CD14-positive monocyte (primary cell): ENCODE measurements around the gene BUD31. TPM values are rescaled to one million over a fixed set of nuclear protein-coding genes. Genes with fewer than 3 reads are reported as not detected.

ENCODE experiments used
- DNase-seq, 3 donors: peaks; one replicate each; pipeline ENCODE4 v3.0.0-alpha.2; 2011 to 2022
- H2AFZ ChIP-seq: 2 replicates; pipeline ENCODE4 v1.6.0; 2012; ENCODE audit warnings: mild to moderate bottlenecking, low read depth, low read length, inconsistent platforms; ENCODE audit not compliant: insufficient read depth, poor library complexity, severe bottlenecking
- H3K27ac ChIP-seq, 2 donors: 1 replicate in 1 of 2; 2 replicates in 1 of 2; pipeline ENCODE4 v1.5.1; 2012 to 2013; ENCODE audit warnings: low read length in 2 of 2, control low read depth in 1 of 2, inconsistent platforms in 1 of 2, low read depth in 1 of 2, mild to moderate bottlenecking in 1 of 2
- H3K27me3 ChIP-seq, 2 donors: one replicate each; pipeline versions ENCODE4 v1.6.0 to v1.6.1; 2011 to 2013; ENCODE audit warnings: low read length in 2 of 2; ENCODE audit not compliant: control insufficient read depth in 2 of 2, insufficient read depth in 2 of 2
- H3K36me3 ChIP-seq, 2 donors: replicated peaks in 1 of 2; 1 replicate in 1 of 2; 2 replicates in 1 of 2; pipeline versions ENCODE4 v1.5.1 to v1.6.1; 2012 to 2013; ENCODE audit warnings: low read length in 2 of 2, control low read depth in 1 of 2, inconsistent platforms in 1 of 2, mild to moderate bottlenecking in 1 of 2; ENCODE audit not compliant: insufficient read depth in 2 of 2, control insufficient read depth in 1 of 2
- H3K4me1 ChIP-seq, 2 donors: 1 replicate in 1 of 2; 2 replicates in 1 of 2; pipeline versions ENCODE4 v1.5.1 to v1.6.1; 2012 to 2013; ENCODE audit warnings: low read length in 2 of 2, control low read depth in 1 of 2, inconsistent platforms in 1 of 2, mild to moderate bottlenecking in 1 of 2, moderate library complexity in 1 of 2; ENCODE audit not compliant: insufficient read depth in 2 of 2, control insufficient read depth in 1 of 2
- H3K4me2 ChIP-seq: replicated peaks from 2 replicates; pipeline ENCODE3; 2012; ENCODE audit warnings: low read length, moderate library complexity, mild to moderate bottlenecking; ENCODE audit not compliant: poor library complexity, severe bottlenecking; ENCODE audit errors: extremely low read depth
- H3K4me3 ChIP-seq, 3 experiments: fragments of 200-600 bp in 1 of 3; sonication (generic) in 1 of 3; replicated peaks in 1 of 3; 1 replicate in 2 of 3; 2 replicates in 1 of 3; pipeline ENCODE4 v1.5.1; 2011 to 2013; ENCODE audit warnings: low read length in 3 of 3, mild to moderate bottlenecking in 3 of 3, control low read depth in 2 of 3, low read depth in 2 of 3, inconsistent platforms in 1 of 3, moderate library complexity in 1 of 3
- H3K79me2 ChIP-seq: 2 replicates; pipeline ENCODE4 v1.6.0; 2012; ENCODE audit warnings: mild to moderate bottlenecking, control low read depth, inconsistent platforms, low read length, moderate library complexity; ENCODE audit not compliant: insufficient read depth
- H3K9ac ChIP-seq: 2 replicates; pipeline ENCODE4 v1.6.0; 2017; ENCODE audit warnings: low read length, mild to moderate bottlenecking; ENCODE audit not compliant: insufficient read depth, poor library complexity, severe bottlenecking
- H3K9me3 ChIP-seq, 2 donors: replicated peaks in 1 of 2; 1 replicate in 1 of 2; 2 replicates in 1 of 2; pipeline versions ENCODE4 v1.5.1 to v1.6.1; 2012 to 2013; ENCODE audit warnings: low read length in 2 of 2, control low read depth in 1 of 2; ENCODE audit not compliant: control insufficient read depth in 1 of 2, insufficient read depth in 1 of 2
- H4K20me1 ChIP-seq: 2 replicates; pipeline ENCODE4 v1.6.0; 2012; ENCODE audit warnings: mild to moderate bottlenecking, low read length, control low read depth, moderate library complexity; ENCODE audit not compliant: insufficient read depth
- H3K27ac Mint-ChIP-seq, 7 donors: one replicate each; pipeline ENCODE4 v1.8.0; 2020; ENCODE audit warnings: mild to moderate bottlenecking in 7 of 7, mixed read lengths in 7 of 7, moderate library complexity in 6 of 7, inconsistent platforms in 2 of 7
- H3K27me3 Mint-ChIP-seq, 3 donors: one replicate each; pipeline ENCODE4 v1.8.0; 2021 to 2022; ENCODE audit warnings: low read depth in 3 of 3, mild to moderate bottlenecking in 3 of 3, mixed read lengths in 3 of 3, moderate library complexity in 3 of 3, inconsistent platforms in 1 of 3
- H3K36me3 Mint-ChIP-seq, 2 donors: one replicate each; pipeline ENCODE4 v1.8.0; 2020; ENCODE audit warnings: mixed read lengths in 2 of 2, inconsistent platforms in 1 of 2, mild to moderate bottlenecking in 1 of 2
- H3K4me1 Mint-ChIP-seq: one replicate; pipeline ENCODE4 v1.8.0; 2020; ENCODE audit warnings: mild to moderate bottlenecking, mixed read lengths
- H3K4me3 Mint-ChIP-seq, 2 donors: one replicate each; pipeline ENCODE4 v1.8.0; 2020; ENCODE audit warnings: mild to moderate bottlenecking in 2 of 2, mixed read lengths in 2 of 2, moderate library complexity in 1 of 2
- H3K9me3 Mint-ChIP-seq, 7 donors: one replicate each; pipeline ENCODE4 v1.8.0; 2020 to 2022; ENCODE audit warnings: mixed read lengths in 7 of 7, mild to moderate bottlenecking in 6 of 7, moderate library complexity in 6 of 7, inconsistent platforms in 2 of 7
- CTCF ChIP-seq: fragments of 200-600 bp; IDR thresholded peaks from one replicate; pipeline ENCODE4 v1.8.0; 2022; ENCODE audit warnings: antibody characterized with exemption, mild to moderate bottlenecking
- WGBS: methylation state at CpG from one replicate; pipeline ENCODE4 v1.1.5; 2013; ENCODE audit warnings: missing lambda C conversion rate; ENCODE audit not compliant: insufficient coverage; 5-methylcytosine and 5-hydroxymethylcytosine counted together
- intact Hi-C, 2 donors: fragments of 100-400 bp; cut with micrococcal nuclease; formaldehyde crosslinking; loops; one replicate each; pipeline versions ENCODE4 v1.15.0 to v1.15.1; 2023
- polyA plus RNA-seq, 3 donors: library from polyadenylated mRNA; depleted of rRNA in 1 of 3; unstranded in 2 of 3; stranded (reverse) in 1 of 3; fragments of 300-500 nt in 2 of 3; fragments of >200 nt in 1 of 3; fragmentation: Illumina TruSeq in 2 of 3; gene quantifications; 1 replicate in 2 of 3; 2 replicates in 1 of 3; pipeline ENCODE4 v1.2.3, GENCODE V29; 2012 to 2021

Gene BUD31
- polyA plus RNA-seq, 3 donors = 34.3 to 256 (median 241) TPM

GRCh38 chr7:99446096-99446495 is 37.3 kb downstream of the BUD31 start:
- Histone ChIP-seq H3K4me3 (no peak overlapping the region), H3K4me1 (no peaks in the 10 kb centered on the region), H3K9me3 (no peaks in the 10 kb centered on the region), H3K27me3 (no peaks in the 10 kb centered on the region), H3K79me2 (peaks cover 7% of the 10 kb centered on the region), H3K27ac (no peak overlapping the region), H3K4me2 (no peak overlapping the region), H3K9ac (no peak overlapping the region), H2AFZ (no peak overlapping the region), H4K20me1 (peaks cover 9% of the 10 kb centered on the region), H3K36me3 (peaks cover 60 to 86% of the 10 kb centered on the region in 2 donors)
- Mint-ChIP-seq H3K9me3 (peaks cover 0 to 2% (median 0%) of the 10 kb centered on the region in 7 donors), H3K27me3 (peaks cover 0 to 1% (median 0%) of the 10 kb centered on the region in 3 donors), H3K36me3 (peaks cover 61 to 92% of the 10 kb centered on the region in 2 donors), H3K4me1 (no peaks in the 10 kb centered on the region), H3K27ac (peak overlapping the region in 1 of 7 donors; percentile 30), H3K4me3 (no peak overlapping the region)
- intact Hi-C loops = no loop called here
- TF ChIP-seq CTCF = no peak
- no peak for DNase-seq
- 100% methylated on average over 2 of the region's 4 CpGs for WGBS

- TF ChIP-seq CTCF = no peak
- Histone ChIP-seq H3K27me3 (no peaks in the 10 kb centered on the region), H3K4me2 (no peak overlapping the region), H3K4me1 (no peaks in the 10 kb centered on the region), H3K27ac (no peak overlapping the region), H3K36me3 (peaks cover 77 to 98% of the 10 kb centered on the region in 2 donors), H3K79me2 (peaks cover 3% of the 10 kb centered on the region), H3K9me3 (no peaks in the 10 kb centered on the region), H4K20me1 (peaks cover 9% of the 10 kb centered on the region), H2AFZ (no peak overlapping the region), H3K4me3 (no peak overlapping the region), H3K9ac (no peak overlapping the region)
- H3K4me3 Mint-ChIP-seq = no peak overlapping the region
- 98% methylated on average over 6 of the region's 10 CpGs for WGBS
- no peaks in the 10 kb centered on the region for H3K4me1 Mint-ChIP-seq
- DNase-seq = no peak
- intact Hi-C loops = no loop called here
- H3K27ac Mint-ChIP-seq = no peak overlapping the region
- H3K27me3 Mint-ChIP-seq = peaks cover 0 to 1% (median 0%) of the 10 kb centered on the region in 3 donors
- H3K9me3 Mint-ChIP-seq = peaks cover 0 to 2% (median 0%) of the 10 kb centered on the region in 7 donors
- H3K36me3 Mint-ChIP-seq = peaks cover 69 to 92% of the 10 kb centered on the region in 2 donors
These were observed 39.2 kb downstream of the BUD31 start for GRCh38 chr7:99447943-99448342.
